ENCODE data around the gene FNDC1.

Gene FNDC1

DNA sequence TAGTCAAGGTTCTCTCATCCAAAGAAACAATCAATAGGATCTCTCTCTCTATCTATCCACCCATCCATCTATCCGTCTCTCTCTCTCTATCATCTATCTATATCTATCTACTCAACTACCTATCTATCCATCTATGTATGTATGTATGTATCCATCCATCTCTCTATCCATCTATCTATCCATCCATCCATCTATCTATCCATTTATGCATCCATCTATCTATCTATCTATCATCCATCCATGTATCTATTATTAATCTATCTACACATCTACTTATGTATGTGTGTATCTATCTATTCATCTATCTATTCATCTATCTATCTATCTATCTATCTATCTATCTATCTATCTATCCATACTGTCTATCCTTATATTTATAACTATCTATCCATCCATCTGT, 99.3 kb downstream of the FNDC1 start:
- Histone ChIP-seq H3K4me2 (ENCODE audit: insufficient read depth, low read length) (no peak overlapping the region), H3K36me3 (ENCODE audit: insufficient read depth, low read length) (no peaks in the 10 kb centered on the region), H3K9ac (ENCODE audit: low read depth, low read length) (no peak overlapping the region), H3K79me2 (ENCODE audit: insufficient read depth, low read length) (no peaks in the 10 kb centered on the region), H3K4me3 (ENCODE audit: low read depth in 1 of 2, low read length in 2 of 2) (no peak overlapping the region), H3K27ac (ENCODE audit: low read length) (no peak overlapping the region), H3K4me1 (ENCODE audit: insufficient read depth, low read length) (no peaks in the 10 kb centered on the region), H3K9me3 (ENCODE audit: insufficient read depth, low read length, severe bottlenecking) (no peaks in the 10 kb centered on the region), H2AFZ (ENCODE audit: low read depth, low read length) (no peak overlapping the region), H4K20me1 (ENCODE audit: insufficient read depth, low read length) (no peaks in the 10 kb centered on the region), H3K27me3 (ENCODE audit: insufficient read depth, low read length, poor library complexity) (no peaks in the 10 kb centered on the region)
- DNase-seq (no peak), ATAC-seq (ENCODE audit: insufficient read depth, low read depth) (no peak)
- TF ChIP-seq CTCF (IDR thresholded peaks at IDR 0.05; ENCODE audit: borderline replicate concordance, extremely low read depth, low read length, poor library complexity, severe bottlenecking), result no peak
- TF ChIP-seq EZH2 (IDR thresholded peaks at IDR 0.05; ENCODE audit: borderline replicate concordance, low read depth, low read length, severe bottlenecking), result no peak

DNA sequence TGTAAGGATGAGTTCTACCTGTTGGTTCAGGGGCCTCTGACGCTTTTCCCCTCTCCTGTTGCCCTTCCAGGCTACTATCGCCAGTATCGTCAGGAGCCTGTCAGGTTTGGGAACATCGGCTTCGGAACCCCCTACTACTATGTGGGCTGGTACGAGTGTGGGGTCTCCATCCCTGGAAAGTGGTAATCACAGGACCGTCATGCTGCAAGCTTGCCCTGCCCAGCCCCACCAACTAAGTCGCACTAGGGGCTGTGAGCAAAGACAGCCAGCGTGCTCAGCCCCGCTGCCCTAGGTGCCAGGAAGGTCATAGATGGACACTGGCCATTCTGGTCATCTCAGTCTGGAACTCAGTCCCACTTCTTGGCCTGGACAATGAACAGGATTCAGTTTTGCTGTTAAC, 102.1 kb downstream of the FNDC1 start:
- H3K4me2 ChIP-seq (ENCODE audit: insufficient read depth, low read length), result no peak overlapping the region
- no peak for ATAC-seq (ENCODE audit: insufficient read depth, low read depth)
- H3K9me3 ChIP-seq (ENCODE audit: insufficient read depth, low read length, severe bottlenecking), result no peaks in the 10 kb centered on the region
- H3K79me2 ChIP-seq (ENCODE audit: insufficient read depth, low read length), result no peaks in the 10 kb centered on the region
- no peak overlapping the region for H3K4me3 ChIP-seq (ENCODE audit: low read depth in 1 of 2, low read length in 2 of 2)
- TF ChIP-seq EZH2 (IDR thresholded peaks at IDR 0.05; ENCODE audit: borderline replicate concordance, low read depth, low read length, severe bottlenecking) (no peak), CTCF (IDR thresholded peaks at IDR 0.05; ENCODE audit: borderline replicate concordance, extremely low read depth, low read length, poor library complexity, severe bottlenecking) (no peak)
- no peaks in the 10 kb centered on the region for H3K36me3 ChIP-seq (ENCODE audit: insufficient read depth, low read length)
- no peak overlapping the region for H3K9ac ChIP-seq (ENCODE audit: low read depth, low read length)
- no peak overlapping the region for H3K27ac ChIP-seq (ENCODE audit: low read length)
- peaks cover 2% of the 10 kb centered on the region for H3K27me3 ChIP-seq (ENCODE audit: insufficient read depth, low read length, poor library complexity)
- H2AFZ ChIP-seq (ENCODE audit: low read depth, low read length), result no peak overlapping the region
- no peaks in the 10 kb centered on the region for H3K4me1 ChIP-seq (ENCODE audit: insufficient read depth, low read length)
- no peaks in the 10 kb centered on the region for H4K20me1 ChIP-seq (ENCODE audit: insufficient read depth, low read length)
- no peak for DNase-seq

DNA sequence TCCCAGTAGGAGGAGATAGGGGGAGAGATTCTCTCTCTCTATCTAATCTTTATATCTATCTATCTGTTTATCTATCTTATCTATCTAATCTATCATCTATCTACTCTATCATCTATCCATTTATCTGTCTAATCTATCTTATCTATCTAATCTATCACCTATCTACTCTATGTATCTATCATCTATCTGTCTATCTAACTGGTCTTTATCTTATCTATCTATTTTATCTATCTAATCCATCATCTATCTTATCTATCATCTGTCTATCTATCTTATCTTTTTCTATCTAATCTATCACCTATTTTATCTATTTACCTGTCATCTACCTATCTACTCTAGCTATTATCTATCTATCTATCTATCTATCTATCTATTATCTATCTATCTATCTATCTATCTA, 109.4 kb downstream of the FNDC1 start:
- H3K9me3 ChIP-seq (ENCODE audit: insufficient read depth, low read length, severe bottlenecking), result no peaks in the 10 kb centered on the region
- no peaks in the 10 kb centered on the region for H4K20me1 ChIP-seq (ENCODE audit: insufficient read depth, low read length)
- H3K4me2 ChIP-seq (ENCODE audit: insufficient read depth, low read length), result no peak overlapping the region
- H3K4me1 ChIP-seq (ENCODE audit: insufficient read depth, low read length), result no peaks in the 10 kb centered on the region
- no peaks in the 10 kb centered on the region for H3K36me3 ChIP-seq (ENCODE audit: insufficient read depth, low read length)
- no peak overlapping the region for H3K4me3 ChIP-seq (ENCODE audit: low read depth in 1 of 2, low read length in 2 of 2)
- ATAC-seq (ENCODE audit: insufficient read depth, low read depth) (no peak), DNase-seq (no peak)
- H3K9ac ChIP-seq (ENCODE audit: low read depth, low read length), result no peak overlapping the region
- no peak for TF ChIP-seq EZH2 (IDR thresholded peaks at IDR 0.05; ENCODE audit: borderline replicate concordance, low read depth, low read length, severe bottlenecking)
- TF ChIP-seq CTCF (IDR thresholded peaks at IDR 0.05; ENCODE audit: borderline replicate concordance, extremely low read depth, low read length, poor library complexity, severe bottlenecking), result no peak
- peaks cover 2% of the 10 kb centered on the region for H3K27me3 ChIP-seq (ENCODE audit: insufficient read depth, low read length, poor library complexity)
- H2AFZ ChIP-seq (ENCODE audit: low read depth, low read length), result no peak overlapping the region
- no peaks in the 10 kb centered on the region for H3K79me2 ChIP-seq (ENCODE audit: insufficient read depth, low read length)
- no peak overlapping the region for H3K27ac ChIP-seq (ENCODE audit: low read length)

DNA sequence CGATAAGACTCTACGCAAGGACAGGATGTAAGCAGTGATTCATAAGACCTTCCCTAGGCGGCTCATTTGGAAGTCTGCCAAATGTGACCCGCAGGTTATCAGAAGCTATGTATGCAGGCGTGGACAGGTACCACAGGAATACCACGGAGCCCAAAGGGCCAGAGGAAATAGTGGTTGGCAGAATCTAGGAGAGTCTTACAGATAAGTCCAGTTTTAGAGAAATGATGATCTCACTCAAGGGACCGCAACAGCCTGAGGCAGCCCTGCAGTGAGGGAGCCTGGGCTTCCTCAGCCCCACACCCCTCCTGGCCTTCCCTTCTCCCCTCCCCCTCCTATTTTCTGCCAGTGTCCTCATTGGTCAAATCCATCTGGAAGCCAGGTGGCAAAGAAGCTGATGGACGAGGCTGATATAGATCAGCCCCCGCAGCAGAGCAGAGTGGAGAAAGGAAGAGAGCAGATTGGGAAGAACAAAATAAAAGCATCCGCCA, 110.6 kb downstream of the FNDC1 start:
- no peak overlapping the region for H3K27ac ChIP-seq (ENCODE audit: low read length)
- ATAC-seq (ENCODE audit: insufficient read depth, low read depth) (no peak), DNase-seq (no peak)
- no peak for TF ChIP-seq CTCF (IDR thresholded peaks at IDR 0.05; ENCODE audit: borderline replicate concordance, extremely low read depth, low read length, poor library complexity, severe bottlenecking)
- TF ChIP-seq EZH2 (IDR thresholded peaks at IDR 0.05; ENCODE audit: borderline replicate concordance, low read depth, low read length, severe bottlenecking), result no peak
- H3K36me3 ChIP-seq (ENCODE audit: insufficient read depth, low read length), result no peaks in the 10 kb centered on the region
- no peak overlapping the region for H3K4me3 ChIP-seq (ENCODE audit: low read depth in 1 of 2, low read length in 2 of 2)
- H3K4me1 ChIP-seq (ENCODE audit: insufficient read depth, low read length), result no peaks in the 10 kb centered on the region
- no peaks in the 10 kb centered on the region for H3K79me2 ChIP-seq (ENCODE audit: insufficient read depth, low read length)
- peaks cover 2% of the 10 kb centered on the region for H3K27me3 ChIP-seq (ENCODE audit: insufficient read depth, low read length, poor library complexity)
- H2AFZ ChIP-seq (ENCODE audit: low read depth, low read length), result no peak overlapping the region
- no peak overlapping the region for H3K4me2 ChIP-seq (ENCODE audit: insufficient read depth, low read length)
- H3K9me3 ChIP-seq (ENCODE audit: insufficient read depth, low read length, severe bottlenecking), result no peaks in the 10 kb centered on the region
- H4K20me1 ChIP-seq (ENCODE audit: insufficient read depth, low read length), result no peaks in the 10 kb centered on the region
- no peak overlapping the region for H3K9ac ChIP-seq (ENCODE audit: low read depth, low read length)

All from DND-41 (cell line).